GM08714 (cell line): Measurements from ENCODE around the gene TREM2.
"Not testable (repeated sequence)": the region's sequence is repeated elsewhere in the genome, so short reads cannot be mapped to it uniquely, and the experiment has no call there.

Experiments used
- H3K4me3 ChIP-seq: fragments of 200-500 bp; sonication (Bioruptor generic); 2 replicates; pipeline ENCODE4 v1.5.1; 2014; ENCODE audit warnings: mild to moderate bottlenecking, low read length, inconsistent platforms
- ZNF274 ChIP-seq: IDR thresholded peaks from 2 replicates; pipeline ENCODE4 v1.6.1; 2012; ENCODE audit warnings: mild to moderate bottlenecking, low read depth, low read length

The TREM2 gene

DNA sequence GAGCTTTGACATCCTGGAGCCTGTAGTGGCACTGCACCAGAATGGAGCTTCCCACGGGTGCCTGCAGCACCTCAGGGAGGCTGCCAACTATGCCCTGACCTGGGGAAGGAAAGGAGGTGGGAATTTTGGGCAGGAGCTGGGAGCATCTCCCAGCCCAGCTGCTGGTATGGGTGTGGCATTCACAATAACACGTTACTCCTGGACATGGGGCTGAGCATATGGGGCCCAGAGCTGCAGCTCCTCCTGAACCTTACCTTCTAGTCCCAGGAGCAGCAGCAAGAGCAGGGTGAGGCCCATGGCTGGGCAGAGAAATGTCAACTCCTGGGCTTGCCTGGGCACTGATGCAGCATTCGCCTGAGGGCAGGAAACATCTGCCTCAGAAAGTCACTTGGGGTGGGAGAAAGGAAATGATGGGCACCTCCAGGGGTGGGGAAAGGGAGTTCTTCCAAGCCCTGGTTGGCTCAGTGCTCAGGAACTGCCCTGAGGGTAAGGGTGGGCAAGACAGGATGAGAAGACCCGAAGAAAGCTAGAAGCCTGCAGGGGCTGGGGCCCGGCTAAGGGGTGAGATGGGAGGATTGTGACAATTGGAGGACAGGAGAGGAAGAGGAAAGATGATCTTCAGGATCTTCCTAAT is 8.8 kb downstream of the TREM2 start, which contains the start of gene TREML1:
TSS of gene TREML1 (minus strand) at position 356 of the 634 bp plus-strand sequence. CDS start at position 297, 59 bp downstream.
- no peak within 1 kb of the TSS for H3K4me3 ChIP-seq
- no peak for TF ChIP-seq ZNF274

GRCh38 chr6:41153451-41153850 is 9.5 kb downstream of the TREM2 start:
- TF ChIP-seq ZNF274 = no peak

DNA sequence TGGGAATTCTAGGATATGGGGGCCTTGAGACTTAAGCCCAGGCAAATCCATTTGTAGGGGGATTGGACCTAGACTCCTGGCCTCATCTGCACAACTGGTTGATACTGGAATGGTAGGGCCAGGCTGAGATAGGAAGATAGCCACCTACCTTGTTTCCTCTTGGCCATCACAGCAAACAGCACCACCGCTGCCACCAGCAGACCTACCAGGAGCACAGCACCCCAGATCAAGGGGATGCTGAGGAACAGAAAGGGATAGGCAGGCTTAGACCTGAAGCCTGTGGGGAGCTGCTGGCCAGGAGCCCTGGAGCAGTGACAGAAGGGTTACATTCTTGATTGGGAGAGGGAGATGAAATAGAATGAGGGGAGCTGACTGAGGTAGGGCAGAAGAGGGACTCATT is 12.2 kb downstream of the TREM2 start:
- H3K4me3 ChIP-seq = no peak overlapping the region
- TF ChIP-seq ZNF274 = no peak

More at GRCh38 chr6:41153451-41153850, 9.5 kb downstream of the TREM2 start:
- no peak overlapping the region for H3K4me3 ChIP-seq

DNA sequence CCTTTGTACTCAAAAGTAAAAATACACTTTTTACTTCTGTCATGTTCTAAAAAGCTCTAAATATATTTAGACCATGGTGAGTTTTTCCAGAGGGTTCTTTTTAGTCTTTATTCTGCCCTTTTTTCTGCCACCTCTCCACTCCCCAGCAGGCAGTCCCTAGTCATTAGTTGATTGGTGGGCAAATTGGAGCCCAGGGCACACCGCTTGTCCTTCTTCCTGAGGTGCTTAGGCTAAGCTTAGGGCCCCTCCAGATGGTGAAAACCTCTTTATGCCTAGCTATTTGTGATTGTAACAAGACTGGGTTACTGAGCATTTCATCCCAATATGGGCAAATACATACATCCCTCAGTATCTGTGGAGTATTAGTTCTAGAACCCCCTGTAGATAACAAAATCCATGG is 15.0 kb downstream of the TREM2 start:
- TF ChIP-seq ZNF274 = no peak
- H3K4me3 ChIP-seq = no peak overlapping the region

GRCh38 chr6:41136911-41137310 is 26.0 kb downstream of the TREM2 start:
- H3K4me3 ChIP-seq = no peak overlapping the region
- no peak for TF ChIP-seq ZNF274

DNA sequence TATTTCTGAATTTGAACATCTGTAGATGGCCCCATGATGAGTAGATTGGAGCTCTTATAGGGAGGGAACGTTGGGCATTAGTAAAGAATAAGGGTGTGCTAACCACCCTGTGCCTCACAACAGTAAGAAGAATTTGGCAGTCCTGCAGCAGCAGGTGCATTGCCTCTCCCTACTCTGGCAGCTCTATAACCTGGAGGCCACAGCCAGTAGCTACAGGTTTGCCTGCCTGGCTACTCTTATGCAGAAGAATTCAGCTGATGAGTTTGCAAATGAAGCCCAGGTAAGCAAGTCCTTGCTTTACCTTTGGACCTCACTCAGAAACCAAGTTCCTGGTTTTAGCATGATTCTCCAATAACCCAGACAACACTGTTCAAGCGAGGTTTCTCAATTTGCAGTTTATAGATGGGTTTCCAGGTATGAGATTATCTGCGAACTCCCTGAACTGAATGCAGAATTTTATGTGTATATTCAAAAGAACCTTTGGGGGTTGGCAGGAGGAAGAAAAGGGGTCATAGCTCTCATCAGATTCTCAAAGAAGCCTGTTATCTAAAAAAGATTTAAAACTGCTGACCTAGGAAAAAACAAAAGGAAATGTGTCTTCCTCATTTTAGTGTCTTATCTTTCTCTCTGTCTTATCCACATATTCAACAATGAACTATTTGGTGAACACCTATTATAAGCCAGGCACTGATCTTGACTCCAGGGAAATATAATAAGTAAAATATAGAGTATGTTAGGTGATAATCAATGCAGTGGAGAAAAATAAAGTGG is 27.7 kb downstream of the TREM2 start:
- TF ChIP-seq ZNF274 = no peak

GRCh38 chr6:41132254-41132653 is 30.7 kb downstream of the TREM2 start:
- TF ChIP-seq ZNF274 = no peak
- no peak overlapping the region for H3K4me3 ChIP-seq

More for the DNA sequence above, 27.7 kb downstream of the TREM2 start:
- no peak overlapping the region for H3K4me3 ChIP-seq

DNA sequence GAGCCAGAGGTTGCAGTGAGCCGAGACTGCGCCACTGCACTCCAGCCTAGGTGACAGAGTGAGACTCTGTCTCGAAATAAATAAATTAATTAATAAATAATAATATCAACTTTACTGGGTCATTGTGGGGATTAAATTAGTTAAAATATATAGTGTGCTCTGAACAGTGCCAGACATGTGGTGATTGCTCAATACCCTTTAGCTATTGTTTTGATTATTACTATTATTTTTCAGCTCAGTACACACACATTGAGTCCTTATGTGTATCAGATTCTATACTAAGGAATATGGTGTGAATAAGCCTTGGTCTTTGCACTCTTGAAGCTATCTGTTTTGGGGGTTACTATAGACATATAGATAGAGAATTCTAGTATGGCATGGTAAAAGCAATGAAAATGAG is 37.6 kb downstream of the TREM2 start:
- no peak overlapping the region for H3K4me3 ChIP-seq
- no peak for TF ChIP-seq ZNF274

GRCh38 chr6:41122918-41123317 is 40.0 kb downstream of the TREM2 start:
- H3K4me3 ChIP-seq = no peak overlapping the region
- TF ChIP-seq ZNF274 = no peak

DNA sequence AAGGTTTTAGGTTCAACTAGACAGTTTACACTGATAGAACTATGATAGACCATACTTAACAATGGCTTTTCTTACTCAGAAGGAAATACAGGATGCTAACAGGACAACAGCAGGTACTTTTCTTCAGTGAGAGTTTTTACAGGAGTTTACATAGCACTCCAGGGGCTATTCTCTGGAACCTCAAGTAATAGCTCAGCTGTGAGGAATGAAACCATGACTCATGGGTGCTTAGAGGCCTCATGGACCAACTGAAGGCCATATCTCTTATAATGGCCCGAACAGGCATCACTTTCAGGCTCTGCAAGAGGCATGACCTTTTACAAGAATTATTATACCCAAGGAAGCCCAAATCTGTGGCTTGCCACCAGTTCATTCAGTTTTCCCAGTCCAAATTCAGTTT is 40.5 kb downstream of the TREM2 start:
- H3K4me3 ChIP-seq = no peak overlapping the region
- TF ChIP-seq ZNF274 = no peak

DNA sequence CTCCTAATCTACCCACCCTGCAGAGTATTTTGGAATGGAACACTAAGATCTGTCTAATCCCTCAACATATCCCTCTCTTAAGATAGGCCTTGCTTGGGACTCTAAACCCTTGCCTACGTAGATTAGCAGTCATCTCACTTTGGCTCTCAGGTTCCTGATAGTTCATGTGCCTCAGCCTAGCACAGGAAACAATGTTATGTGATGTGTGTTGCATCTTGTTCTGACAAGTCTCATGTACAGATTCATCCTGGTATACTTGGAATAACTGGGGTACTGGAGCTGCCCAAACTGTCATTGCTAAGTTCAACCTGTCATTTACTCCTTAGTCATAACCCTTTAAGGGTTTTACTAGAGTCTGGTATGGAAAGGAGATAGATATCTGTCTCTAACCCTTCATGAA is 42.9 kb downstream of the TREM2 start:
- TF ChIP-seq ZNF274 = no peak
- no peak overlapping the region for H3K4me3 ChIP-seq

DNA sequence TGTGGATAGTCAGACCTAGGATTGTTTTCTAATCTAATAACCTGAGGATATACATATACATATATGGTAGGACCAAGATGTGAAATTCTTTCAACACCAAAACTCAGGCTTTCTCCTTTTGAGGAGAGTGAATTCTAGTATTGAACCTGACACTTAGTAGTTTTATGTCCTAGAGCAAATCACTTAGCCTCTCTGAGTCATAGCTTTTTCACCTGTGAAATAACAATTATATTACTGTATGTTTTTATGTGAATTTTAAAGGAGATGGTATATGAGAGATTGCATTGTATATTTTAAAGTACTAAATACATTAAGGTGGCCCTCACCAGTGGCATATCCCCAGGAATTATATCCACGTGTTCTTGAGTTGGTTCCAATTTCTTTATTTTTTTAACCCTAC is 43.4 kb downstream of the TREM2 start:
- no peak overlapping the region for H3K4me3 ChIP-seq
- no peak for TF ChIP-seq ZNF274

DNA sequence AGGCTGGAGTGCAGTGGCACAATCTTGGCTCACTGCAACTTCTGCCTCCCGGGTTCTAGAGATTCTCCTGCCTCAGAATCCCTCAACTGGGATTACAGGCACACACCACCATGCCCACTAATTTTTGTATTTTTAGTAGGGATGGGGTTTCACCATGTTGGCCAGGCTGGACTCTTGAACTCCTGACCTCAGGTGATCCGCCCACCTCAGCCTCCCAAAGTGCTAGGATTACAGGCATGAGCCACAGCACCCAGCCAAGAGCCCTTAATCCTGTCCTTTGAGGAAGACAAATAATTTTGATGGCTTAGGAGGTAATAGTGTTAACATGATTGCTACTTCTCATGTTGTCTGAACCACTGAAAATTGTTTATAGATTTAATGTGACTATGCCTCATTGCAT is 47.9 kb downstream of the TREM2 start:
- not testable (repeated sequence) for H3K4me3 ChIP-seq

GRCh38 chr6:41111017-41111416 is 51.9 kb downstream of the TREM2 start:
- no peak for TF ChIP-seq ZNF274

More at GRCh38 chr6:41111017-41111416, 51.9 kb downstream of the TREM2 start:
- no peak overlapping the region for H3K4me3 ChIP-seq
